HL-60/S4 treated with phorbol 12-myristate 13-acetate at 8.2 ng/mL for 4 days and 3 days (cell line): Measurements from ENCODE around the gene KDM4B.

Experiments used
- in situ Hi-C: fragments of 300-500 bp; cut with MboI; formaldehyde crosslinking; loops from 2 replicates; pipeline ENCODE4 v1.15.0; 2022; ENCODE audit warnings: low sequenced_read_pairs

The KDM4B gene

GRCh38 chr19:4984438-4984990 is 15.6 kb downstream of the KDM4B start:
- in situ Hi-C loops = no loop called here

DNA sequence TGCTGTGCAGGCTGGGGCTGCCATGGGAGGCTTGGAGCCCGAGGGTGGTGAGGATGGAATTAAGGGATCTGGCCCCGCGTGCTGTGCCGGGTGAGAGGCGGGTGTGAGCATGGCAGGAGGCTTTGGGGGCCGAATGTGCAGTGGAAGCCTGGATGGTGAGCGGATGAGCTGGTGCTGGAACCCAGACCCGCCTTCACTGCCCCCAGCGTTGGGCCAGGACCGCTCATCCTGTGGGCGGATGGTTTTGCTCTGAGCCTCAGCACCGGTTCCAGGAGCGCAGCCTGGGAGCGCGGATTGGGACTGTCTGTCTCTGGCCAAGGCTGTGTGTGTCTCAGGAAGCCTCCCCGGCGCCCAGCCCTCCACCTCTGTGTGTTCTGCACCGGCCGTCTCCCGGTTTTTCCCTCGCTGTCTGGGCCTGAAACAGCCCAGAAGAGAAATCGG is 16.7 kb downstream of the KDM4B start:
- in situ Hi-C loops = no loop called here

- in situ Hi-C loops = no loop called here
Observed at GRCh38 chr19:4986056-4986455, 17.1 kb downstream of the KDM4B start.

- in situ Hi-C loops = no loop called here
Observed at GRCh38 chr19:4986471-4986891, 17.6 kb downstream of the KDM4B start.

GRCh38 chr19:4987256-4987655 is 18.3 kb downstream of the KDM4B start:
- in situ Hi-C loops = no loop called here

DNA sequence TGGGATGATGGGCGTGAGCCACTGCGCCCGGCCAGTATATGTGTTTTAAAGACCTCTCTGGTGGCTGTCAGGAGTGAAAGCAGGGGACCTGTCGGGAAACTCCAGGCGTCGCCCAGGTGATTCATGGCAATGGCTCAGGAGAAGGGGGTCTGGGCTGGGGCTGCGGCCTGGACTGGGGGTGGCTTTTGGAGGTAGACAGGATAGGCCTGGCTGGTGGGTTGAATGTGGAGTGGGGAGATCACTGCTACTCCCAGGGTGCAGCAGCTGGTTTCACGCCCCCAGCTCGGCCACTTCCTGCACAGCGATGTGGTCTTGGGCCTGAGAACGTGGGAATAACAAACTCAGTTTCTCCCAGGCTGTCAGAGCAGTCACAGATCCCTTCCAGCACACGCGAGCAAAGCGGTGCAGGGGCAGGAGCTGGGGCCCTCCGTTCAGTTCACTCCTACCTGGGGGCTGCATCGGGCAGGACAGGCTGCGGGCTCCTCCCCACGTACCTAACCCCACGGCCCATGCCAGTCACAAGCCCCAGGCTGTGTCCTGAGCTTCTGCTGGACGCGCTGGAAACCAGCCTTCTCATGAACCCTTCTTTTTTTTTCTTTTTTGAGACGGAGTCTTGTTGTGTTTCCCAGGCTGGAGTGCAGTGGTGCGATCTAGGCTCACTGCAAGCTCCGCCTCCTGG is 18.9 kb downstream of the KDM4B start:
- in situ Hi-C loops = no loop called here

DNA sequence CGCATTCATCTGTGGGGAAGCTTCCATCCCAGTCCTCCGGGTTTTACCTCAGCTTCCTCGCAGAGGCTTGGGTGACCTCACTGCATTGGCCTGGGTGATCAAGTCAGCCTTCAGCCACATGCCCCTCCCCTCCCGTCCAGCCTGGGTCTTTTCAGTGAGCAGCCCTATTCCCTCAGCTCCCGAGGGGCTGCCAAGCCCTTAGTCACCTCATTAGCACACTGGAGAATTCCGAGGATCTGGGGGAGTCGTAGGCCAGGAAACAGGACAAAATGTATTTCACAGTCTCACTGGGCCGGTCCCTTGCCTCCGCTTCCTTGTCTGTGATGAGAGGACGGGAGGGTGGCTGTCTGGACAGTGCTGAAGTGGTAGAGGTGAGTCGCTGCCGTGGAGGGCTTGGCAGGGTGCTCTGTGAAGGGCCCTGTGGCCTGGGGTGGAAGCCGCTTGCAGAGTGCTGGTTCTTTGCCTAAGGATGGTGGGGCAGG is 19.9 kb downstream of the KDM4B start:
- in situ Hi-C loops = no loop called here

DNA sequence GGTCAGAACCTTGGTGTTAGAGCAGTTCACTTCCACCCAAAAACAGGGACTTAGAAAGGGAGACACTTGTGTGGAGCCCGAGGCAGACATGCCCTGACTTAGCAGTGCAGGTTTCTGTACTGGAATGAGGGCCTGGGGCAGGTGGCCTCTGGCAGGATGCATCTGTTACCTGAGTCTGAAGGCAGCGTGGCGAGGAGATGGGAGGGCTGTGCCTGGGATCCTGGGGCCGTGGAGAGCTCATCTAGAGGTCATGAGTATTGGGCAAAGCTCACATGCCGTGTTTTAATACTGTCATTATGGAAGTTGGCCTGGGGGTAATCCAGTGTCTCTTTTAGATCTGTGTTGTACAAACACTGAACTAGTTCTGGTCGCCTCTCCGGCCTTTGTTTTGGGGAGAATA is 21.4 kb downstream of the KDM4B start:
- in situ Hi-C loops = no loop called here

- in situ Hi-C loops = no loop called here
Observed at GRCh38 chr19:4991538-4991937, 22.6 kb downstream of the KDM4B start.

GRCh38 chr19:4991996-4992698 is 23.2 kb downstream of the KDM4B start:
- in situ Hi-C loops = no loop called here

GRCh38 chr19:4993683-4994082 is 24.8 kb downstream of the KDM4B start:
- in situ Hi-C loops = no loop called here

GRCh38 chr19:4996701-4997100 is 27.8 kb downstream of the KDM4B start:
- in situ Hi-C loops = no loop called here

GRCh38 chr19:4997297-4997696 is 28.4 kb downstream of the KDM4B start:
- in situ Hi-C loops = no loop called here

- in situ Hi-C loops = no loop called here
Observed at GRCh38 chr19:5000120-5000611, 31.3 kb downstream of the KDM4B start.

DNA sequence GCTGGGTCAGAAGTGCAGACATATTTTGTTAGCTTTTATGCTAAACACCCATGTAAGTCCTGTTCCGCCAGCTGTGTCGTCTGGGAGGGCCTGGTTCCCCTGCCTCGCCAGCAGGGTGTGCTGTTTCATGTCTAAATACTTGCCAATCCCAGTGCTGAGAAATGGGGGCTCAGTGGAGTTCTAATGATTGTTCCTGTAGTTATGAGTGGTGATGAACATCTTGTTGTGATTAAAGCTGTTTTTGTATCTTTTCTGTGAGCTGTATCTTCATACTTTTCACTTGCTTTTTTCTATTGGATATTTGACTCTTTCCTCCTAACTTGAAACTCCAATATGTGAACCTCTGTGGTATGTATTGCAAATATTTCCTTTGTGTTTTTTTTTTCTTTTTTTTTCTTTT is 32.7 kb downstream of the KDM4B start:
- in situ Hi-C loops = no loop called here

DNA sequence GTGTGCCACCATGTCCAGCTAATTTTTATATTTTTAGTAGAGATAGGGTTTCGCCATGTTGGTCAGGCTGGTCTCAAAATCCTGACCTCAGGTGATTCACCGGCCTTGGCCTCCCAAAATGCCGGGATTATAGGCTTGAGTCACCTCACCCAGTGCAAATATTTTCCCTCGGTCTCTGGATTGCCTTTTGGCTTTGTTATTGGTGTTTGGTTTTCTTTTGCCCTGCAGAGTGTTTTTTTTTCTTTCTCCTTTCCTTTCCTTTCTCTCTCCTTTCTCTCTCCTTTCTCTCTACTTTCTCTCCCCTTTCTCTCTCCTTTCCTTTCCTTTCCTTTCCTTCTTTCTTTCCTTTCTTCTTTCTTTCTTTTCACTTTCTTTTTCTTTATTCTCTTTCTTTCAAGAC is 33.2 kb downstream of the KDM4B start:
- in situ Hi-C loops = no loop called here

DNA sequence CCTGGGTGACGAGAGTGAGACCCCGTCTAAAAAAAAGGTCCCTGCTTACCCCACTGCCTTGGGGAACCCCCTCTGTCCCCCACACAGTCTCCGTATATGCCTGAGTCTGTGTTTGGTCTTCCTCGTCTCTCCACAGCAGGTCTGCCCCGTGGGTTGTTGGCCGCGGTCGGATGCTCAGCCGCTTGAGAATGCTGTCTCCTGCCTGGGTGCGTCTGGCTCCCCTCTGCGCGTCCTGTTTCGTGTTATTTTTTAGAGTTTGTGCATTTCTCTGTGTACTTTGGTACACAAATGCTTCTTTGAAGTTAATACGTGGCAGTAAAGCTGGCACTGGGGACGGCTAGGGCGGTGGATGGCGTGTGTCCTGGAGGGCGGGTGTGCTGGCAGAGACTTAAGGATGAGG is 34.9 kb downstream of the KDM4B start:
- in situ Hi-C loops = no loop called here

- in situ Hi-C loops = no loop called here
Observed at GRCh38 chr19:5005096-5005495, 36.2 kb downstream of the KDM4B start.

- in situ Hi-C loops = no loop called here
Observed at GRCh38 chr19:5006201-5006600, 37.3 kb downstream of the KDM4B start.

DNA sequence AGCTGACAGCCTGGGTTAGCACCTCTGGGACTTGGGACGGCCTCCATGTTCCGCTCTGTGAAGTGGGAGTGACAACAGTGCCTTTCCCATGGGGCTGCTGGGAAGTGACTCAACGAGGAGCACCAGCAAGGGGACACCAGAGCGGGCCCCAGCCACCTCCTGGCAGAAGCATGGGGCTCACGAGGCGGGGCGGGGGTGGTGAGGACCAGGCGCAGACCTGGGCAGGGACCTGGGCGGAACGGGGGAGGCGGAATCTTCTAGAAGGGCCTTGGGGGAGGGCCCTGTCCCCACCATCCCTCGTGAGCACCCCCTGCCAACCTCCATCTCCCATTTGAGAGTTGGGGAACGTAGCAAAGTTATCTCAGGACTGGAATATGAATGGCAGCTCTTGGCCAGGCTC is 37.9 kb downstream of the KDM4B start:
- in situ Hi-C loops = no loop called here

- in situ Hi-C loops = no loop called here
Observed at GRCh38 chr19:5011476-5012238, 42.7 kb downstream of the KDM4B start.
